ENCODE measurements around the gene LRCH1. TPM values are rescaled to one million over a fixed set of nuclear protein-coding genes. Genes with fewer than 3 reads are reported as not detected.

The LRCH1 gene
- total RNA-seq, 2 experiments from 2014 or later: 16.7 to 27.8 TPM

DNA sequence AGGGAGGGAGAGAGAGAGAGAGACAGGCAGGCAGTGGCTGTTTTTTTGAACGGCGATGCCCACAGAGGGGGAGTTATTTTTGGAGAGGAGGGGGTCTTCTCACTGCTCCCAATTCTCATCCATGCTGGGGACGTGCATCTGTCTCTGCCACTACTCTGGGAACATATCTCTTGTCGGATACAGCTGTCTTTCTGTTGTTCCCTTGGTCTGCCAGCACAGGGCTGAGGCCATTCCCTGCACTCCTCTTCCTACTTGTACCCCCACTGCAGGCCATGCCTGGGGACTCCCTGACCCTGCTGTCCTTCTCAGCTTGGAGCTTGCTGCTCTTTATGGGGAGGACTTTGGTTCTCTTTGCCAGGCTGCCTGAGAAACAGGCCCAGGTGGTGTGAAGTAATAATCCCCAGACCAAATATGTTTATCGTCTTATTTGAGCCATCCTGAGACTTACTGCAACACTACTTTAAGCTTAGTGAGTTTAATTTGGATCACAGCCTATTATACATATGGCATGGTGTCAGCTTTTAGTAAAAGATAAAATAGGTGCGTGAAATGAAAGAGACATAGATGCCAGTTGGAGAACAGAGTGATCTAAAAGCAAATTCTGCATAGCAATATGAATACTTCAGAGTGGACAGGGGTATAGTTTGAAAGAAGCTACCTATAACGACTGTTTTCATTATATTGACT, 19.1 kb downstream of the LRCH1 start:
- ChIA-PET CTCF (ENCODE audit: unreplicated experiment) (interaction anchor here (0.9 to 1.5 kb wide), 2 partner anchors 14 to 17 kb away, joined by 3 to 4 read pairs; no protein-coding TSS in a partner anchor), POLR2A (interaction anchor here (0.6 to 2.9 kb wide), 10 partner anchors 12 to 1417 kb away, joined by 3 to 27 read pairs (median 4); partner anchors contain the start of gene LRCH1)
- peak overlapping the region; percentile 1 for H3K27ac ChIP-seq (ENCODE audit: low read depth, low read length, poor library complexity, severe bottlenecking)
- H4K20me1 ChIP-seq (ENCODE audit: insufficient read depth, low read length): peaks cover 58% of the 10 kb centered on the region
- H3K36me3 ChIP-seq (ENCODE audit: insufficient read depth, low read length): peaks cover 18% of the 10 kb centered on the region
- peaks cover 46% of the 10 kb centered on the region for H3K4me1 ChIP-seq (ENCODE audit: insufficient read depth, low read length, poor library complexity, severe bottlenecking)
- intact Hi-C loops (cut with micrococcal nuclease; ENCODE audit: unreplicated experiment): no loop called here
- no peak overlapping the region for H3K4me3 ChIP-seq (ENCODE audit: low read depth, low read length, poor library complexity, severe bottlenecking)
- H2AFZ ChIP-seq (ENCODE audit: low read length): no peak overlapping the region
- H3K79me2 ChIP-seq (ENCODE audit: insufficient read depth, low read depth, low read length): peaks cover 100% of the 10 kb centered on the region
- no peak for TF ChIP-seq EZH2phosphoT487 (IDR thresholded peaks at IDR 0.05; ENCODE audit: borderline replicate concordance, low read depth, low read length)
- TF ChIP-seq, protein P1, sequence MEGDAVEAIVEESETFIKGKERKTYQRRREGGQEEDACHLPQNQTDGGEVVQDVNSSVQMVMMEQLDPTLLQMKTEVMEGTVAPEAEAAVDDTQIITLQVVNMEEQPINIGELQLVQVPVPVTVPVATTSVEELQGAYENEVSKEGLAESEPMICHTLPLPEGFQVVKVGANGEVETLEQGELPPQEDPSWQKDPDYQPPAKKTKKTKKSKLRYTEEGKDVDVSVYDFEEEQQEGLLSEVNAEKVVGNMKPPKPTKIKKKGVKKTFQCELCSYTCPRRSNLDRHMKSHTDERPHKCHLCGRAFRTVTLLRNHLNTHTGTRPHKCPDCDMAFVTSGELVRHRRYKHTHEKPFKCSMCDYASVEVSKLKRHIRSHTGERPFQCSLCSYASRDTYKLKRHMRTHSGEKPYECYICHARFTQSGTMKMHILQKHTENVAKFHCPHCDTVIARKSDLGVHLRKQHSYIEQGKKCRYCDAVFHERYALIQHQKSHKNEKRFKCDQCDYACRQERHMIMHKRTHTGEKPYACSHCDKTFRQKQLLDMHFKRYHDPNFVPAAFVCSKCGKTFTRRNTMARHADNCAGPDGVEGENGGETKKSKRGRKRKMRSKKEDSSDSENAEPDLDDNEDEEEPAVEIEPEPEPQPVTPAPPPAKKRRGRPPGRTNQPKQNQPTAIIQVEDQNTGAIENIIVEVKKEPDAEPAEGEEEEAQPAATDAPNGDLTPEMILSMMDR (conservative IDR thresholded peaks at IDR 0.05; ENCODE audit: low read length): no peak
- no peaks in the 10 kb centered on the region for H3K9me2 ChIP-seq (ENCODE audit: insufficient read depth, low read length)
- H3K9me3 ChIP-seq (ENCODE audit: low read length): no peaks in the 10 kb centered on the region
- DNase-seq (ENCODE audit: low spot score): no peak
- H3K4me2 ChIP-seq (ENCODE audit: low read length): peak overlapping the region; percentile 42
- BruUV-seq (replicated peaks): no TSS peak

DNA sequence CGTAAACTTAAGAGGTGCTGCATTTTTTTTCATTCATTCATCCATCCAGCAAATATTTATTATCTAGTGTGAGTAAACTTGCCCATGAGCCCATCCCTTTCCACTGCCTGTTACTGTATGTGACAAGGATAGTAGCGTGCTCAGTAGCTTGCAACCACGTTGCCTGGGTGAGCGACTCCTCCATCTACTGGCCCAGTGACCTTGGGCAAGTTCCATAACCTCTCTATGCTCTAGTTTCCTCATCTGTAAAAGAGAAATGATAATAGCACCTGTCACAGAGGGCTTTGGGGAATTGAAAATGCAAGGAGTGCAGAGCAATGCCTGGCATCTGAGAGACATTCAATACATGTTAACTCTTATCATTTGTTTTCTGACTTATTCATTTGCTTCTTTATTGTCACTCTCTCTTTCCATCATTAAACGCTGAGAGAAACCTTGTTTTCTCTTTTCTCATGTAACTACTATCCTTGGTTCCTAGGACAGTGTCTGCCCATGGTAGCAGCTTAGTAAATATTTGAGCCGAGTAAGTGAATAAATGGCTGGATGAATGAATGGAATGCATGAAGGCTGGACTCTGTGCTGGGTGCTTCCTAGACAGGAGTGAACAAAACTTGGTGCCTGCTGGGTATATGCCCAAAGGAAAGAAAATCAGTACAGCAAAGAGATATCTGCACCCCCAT, 19.9 kb downstream of the LRCH1 start:
- Histone ChIP-seq H3K4me3 (ENCODE audit: low read depth, low read length, poor library complexity, severe bottlenecking) (no peak overlapping the region), H3K36me3 (ENCODE audit: insufficient read depth, low read length) (peaks cover 18% of the 10 kb centered on the region), H4K20me1 (ENCODE audit: insufficient read depth, low read length) (peaks cover 57% of the 10 kb centered on the region), H3K9me2 (ENCODE audit: insufficient read depth, low read length) (no peaks in the 10 kb centered on the region), H2AFZ (ENCODE audit: low read length) (no peak overlapping the region), H3K79me2 (ENCODE audit: insufficient read depth, low read depth, low read length) (peaks cover 100% of the 10 kb centered on the region), H3K9me3 (ENCODE audit: low read length) (no peaks in the 10 kb centered on the region), H3K4me1 (ENCODE audit: insufficient read depth, low read length, poor library complexity, severe bottlenecking) (peaks cover 54% of the 10 kb centered on the region), H3K27ac (ENCODE audit: low read depth, low read length, poor library complexity, severe bottlenecking) (peak overlapping the region; percentile 1), H3K4me2 (ENCODE audit: low read length) (peak overlapping the region; percentile 42)
- DNase-seq (ENCODE audit: low spot score): peak; percentile 62
- no peak for TF ChIP-seq EZH2phosphoT487 (IDR thresholded peaks at IDR 0.05; ENCODE audit: borderline replicate concordance, low read depth, low read length)
- TF ChIP-seq, protein P1 (conservative IDR thresholded peaks at IDR 0.05; ENCODE audit: low read length): no peak
- intact Hi-C loops (cut with micrococcal nuclease; ENCODE audit: unreplicated experiment): no loop called here
- ChIA-PET CTCF (ENCODE audit: unreplicated experiment) (interaction anchor here (0.9 to 1.5 kb wide), 2 partner anchors 13 to 17 kb away, joined by 3 to 4 read pairs; no protein-coding TSS in a partner anchor), POLR2A (interaction anchor here (0.5 to 2.9 kb wide), 9 partner anchors 12 to 1966 kb away, joined by 3 to 27 read pairs (median 4); partner anchors contain the start of gene LRCH1)
- no TSS peak for BruUV-seq (replicated peaks)
